ENCODE results near the gene SULT1C4. TPM values are rescaled to one million over a fixed set of nuclear protein-coding genes. Genes with fewer than 3 reads are reported as not detected.

SULT1C4 gene
- total and polyA plus RNA-seq, 2 experiments from 2014 or later = 0.87 to 2.1 TPM

DNA sequence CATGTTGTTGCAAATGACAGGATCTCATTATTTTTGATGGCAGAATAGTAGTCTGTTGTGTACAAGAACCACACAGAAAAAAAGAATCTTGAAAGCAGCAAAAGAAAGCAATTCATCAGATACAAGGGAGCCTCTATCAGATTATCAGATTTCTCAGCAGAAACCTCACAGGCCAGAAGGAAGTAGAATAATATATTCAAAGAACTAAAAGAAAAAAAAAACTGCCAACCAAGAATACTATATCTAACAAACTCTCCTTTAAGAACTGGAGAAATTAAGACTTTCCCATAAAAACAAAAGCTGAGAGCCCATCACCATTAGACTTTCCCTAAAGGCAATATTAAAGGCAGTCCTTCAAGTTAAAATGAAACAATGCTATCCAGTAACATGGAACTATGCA, 15.4 kb downstream of the SULT1C4 start (continued):
- TF ChIP-seq, protein P1, sequence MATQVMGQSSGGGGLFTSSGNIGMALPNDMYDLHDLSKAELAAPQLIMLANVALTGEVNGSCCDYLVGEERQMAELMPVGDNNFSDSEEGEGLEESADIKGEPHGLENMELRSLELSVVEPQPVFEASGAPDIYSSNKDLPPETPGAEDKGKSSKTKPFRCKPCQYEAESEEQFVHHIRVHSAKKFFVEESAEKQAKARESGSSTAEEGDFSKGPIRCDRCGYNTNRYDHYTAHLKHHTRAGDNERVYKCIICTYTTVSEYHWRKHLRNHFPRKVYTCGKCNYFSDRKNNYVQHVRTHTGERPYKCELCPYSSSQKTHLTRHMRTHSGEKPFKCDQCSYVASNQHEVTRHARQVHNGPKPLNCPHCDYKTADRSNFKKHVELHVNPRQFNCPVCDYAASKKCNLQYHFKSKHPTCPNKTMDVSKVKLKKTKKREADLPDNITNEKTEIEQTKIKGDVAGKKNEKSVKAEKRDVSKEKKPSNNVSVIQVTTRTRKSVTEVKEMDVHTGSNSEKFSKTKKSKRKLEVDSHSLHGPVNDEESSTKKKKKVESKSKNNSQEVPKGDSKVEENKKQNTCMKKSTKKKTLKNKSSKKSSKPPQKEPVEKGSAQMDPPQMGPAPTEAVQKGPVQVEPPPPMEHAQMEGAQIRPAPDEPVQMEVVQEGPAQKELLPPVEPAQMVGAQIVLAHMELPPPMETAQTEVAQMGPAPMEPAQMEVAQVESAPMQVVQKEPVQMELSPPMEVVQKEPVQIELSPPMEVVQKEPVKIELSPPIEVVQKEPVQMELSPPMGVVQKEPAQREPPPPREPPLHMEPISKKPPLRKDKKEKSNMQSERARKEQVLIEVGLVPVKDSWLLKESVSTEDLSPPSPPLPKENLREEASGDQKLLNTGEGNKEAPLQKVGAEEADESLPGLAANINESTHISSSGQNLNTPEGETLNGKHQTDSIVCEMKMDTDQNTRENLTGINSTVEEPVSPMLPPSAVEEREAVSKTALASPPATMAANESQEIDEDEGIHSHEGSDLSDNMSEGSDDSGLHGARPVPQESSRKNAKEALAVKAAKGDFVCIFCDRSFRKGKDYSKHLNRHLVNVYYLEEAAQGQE (IDR thresholded peaks at IDR 0.05; ENCODE audit: unreplicated experiment) = no peak
- TF ChIP-seq POLR2AphosphoS5 (IDR thresholded peaks at IDR 0.05; ENCODE audit: low read depth) = no peak
- TF ChIP-seq, protein P2, sequence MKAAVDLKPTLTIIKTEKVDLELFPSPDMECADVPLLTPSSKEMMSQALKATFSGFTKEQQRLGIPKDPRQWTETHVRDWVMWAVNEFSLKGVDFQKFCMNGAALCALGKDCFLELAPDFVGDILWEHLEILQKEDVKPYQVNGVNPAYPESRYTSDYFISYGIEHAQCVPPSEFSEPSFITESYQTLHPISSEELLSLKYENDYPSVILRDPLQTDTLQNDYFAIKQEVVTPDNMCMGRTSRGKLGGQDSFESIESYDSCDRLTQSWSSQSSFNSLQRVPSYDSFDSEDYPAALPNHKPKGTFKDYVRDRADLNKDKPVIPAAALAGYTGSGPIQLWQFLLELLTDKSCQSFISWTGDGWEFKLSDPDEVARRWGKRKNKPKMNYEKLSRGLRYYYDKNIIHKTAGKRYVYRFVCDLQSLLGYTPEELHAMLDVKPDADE (IDR thresholded peaks at IDR 0.05) = no peak

GRCh38 chr2:108395155-108395554, 17.4 kb downstream of the SULT1C4 start:
- H3K4me2 ChIP-seq = no peak overlapping the region
- H3K27ac Mint-ChIP-seq = no peak overlapping the region
- no peaks in the 10 kb centered on the region for H3K9me2 ChIP-seq (ENCODE audit: insufficient read depth)
- H3K4me1 ChIP-seq (ENCODE audit: insufficient read depth) = peaks cover 14% of the 10 kb centered on the region
- no peaks in the 10 kb centered on the region for H4K20me1 ChIP-seq (replicated peaks; ENCODE audit: insufficient read depth)
- H3K36me3 Mint-ChIP-seq (ENCODE audit: low read depth) = peaks cover 38% of the 10 kb centered on the region
- no peaks in the 10 kb centered on the region for H3K79me2 ChIP-seq (replicated peaks; ENCODE audit: insufficient read depth)
- no peak overlapping the region for H3K4me3 ChIP-seq
- no peaks in the 10 kb centered on the region for H3F3A ChIP-seq (replicated peaks; ENCODE audit: low read depth)
- no peak overlapping the region for H3K4me3 Mint-ChIP-seq
- peaks cover 35% of the 10 kb centered on the region for H3K9me3 Mint-ChIP-seq
- DNase-seq (ENCODE audit: low spot score) = no peak
- H3K27me3 Mint-ChIP-seq (ENCODE audit: insufficient read depth, low read depth, poor library complexity) = no peaks in the 10 kb centered on the region
- H3K27ac ChIP-seq (ENCODE audit: low read depth) = no peak overlapping the region
- H2AFZ ChIP-seq = no peak overlapping the region
- no peaks in the 10 kb centered on the region for H3K36me3 ChIP-seq (ENCODE audit: insufficient read depth)
- H3K27me3 ChIP-seq (ENCODE audit: insufficient read depth) = no peaks in the 10 kb centered on the region
- ATAC-seq = no peak
- H3K4me1 Mint-ChIP-seq = peaks cover 18% of the 10 kb centered on the region
- TF ChIP-seq JUNB (IDR thresholded peaks at IDR 0.05; ENCODE audit: unreplicated experiment) (no peak), EZH2 (IDR thresholded peaks at IDR 0.05; ENCODE audit: low read depth, unreplicated experiment) (no peak), ZNF114 (CRISPR knock-in tag; IDR thresholded peaks at IDR 0.05) (no peak), POLR2AphosphoS5 (IDR thresholded peaks at IDR 0.05; ENCODE audit: low read depth) (no peak), EZH2phosphoT487 (IDR thresholded peaks at IDR 0.05; ENCODE audit: unreplicated experiment) (no peak)
- TF ChIP-seq, protein P1 (IDR thresholded peaks at IDR 0.05; ENCODE audit: unreplicated experiment) = no peak
- TF ChIP-seq, protein P3, sequence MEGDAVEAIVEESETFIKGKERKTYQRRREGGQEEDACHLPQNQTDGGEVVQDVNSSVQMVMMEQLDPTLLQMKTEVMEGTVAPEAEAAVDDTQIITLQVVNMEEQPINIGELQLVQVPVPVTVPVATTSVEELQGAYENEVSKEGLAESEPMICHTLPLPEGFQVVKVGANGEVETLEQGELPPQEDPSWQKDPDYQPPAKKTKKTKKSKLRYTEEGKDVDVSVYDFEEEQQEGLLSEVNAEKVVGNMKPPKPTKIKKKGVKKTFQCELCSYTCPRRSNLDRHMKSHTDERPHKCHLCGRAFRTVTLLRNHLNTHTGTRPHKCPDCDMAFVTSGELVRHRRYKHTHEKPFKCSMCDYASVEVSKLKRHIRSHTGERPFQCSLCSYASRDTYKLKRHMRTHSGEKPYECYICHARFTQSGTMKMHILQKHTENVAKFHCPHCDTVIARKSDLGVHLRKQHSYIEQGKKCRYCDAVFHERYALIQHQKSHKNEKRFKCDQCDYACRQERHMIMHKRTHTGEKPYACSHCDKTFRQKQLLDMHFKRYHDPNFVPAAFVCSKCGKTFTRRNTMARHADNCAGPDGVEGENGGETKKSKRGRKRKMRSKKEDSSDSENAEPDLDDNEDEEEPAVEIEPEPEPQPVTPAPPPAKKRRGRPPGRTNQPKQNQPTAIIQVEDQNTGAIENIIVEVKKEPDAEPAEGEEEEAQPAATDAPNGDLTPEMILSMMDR (conservative IDR thresholded peaks at IDR 0.05; ENCODE audit: low read depth in 2 of 2) = no peak

All from GM23338 (cell line).